T-helper 2 cell treated with Interferon-gamma antibody and Interleukin-4, amounts not matched to agents 5 μg/mL and 100 μg/mL, for 36 hours (primary cell): ENCODE measurements around the gene SYT9.

Experiments
- DNase-seq: peaks from one replicate; pipeline ENCODE4 v3.0.0; 2021; ENCODE audit warnings: low spot score
- H3K27ac Mint-ChIP-seq: one replicate; pipeline ENCODE4 v1.8.0; 2021; ENCODE audit warnings: mild to moderate bottlenecking, mixed read lengths
- H3K27me3 Mint-ChIP-seq: one replicate; pipeline ENCODE4 v1.8.0; 2021; ENCODE audit warnings: low read depth, mixed read lengths
- H3K36me3 Mint-ChIP-seq: one replicate; pipeline ENCODE4 v1.8.0; 2021; ENCODE audit warnings: low read depth, mixed read lengths
- H3K4me1 Mint-ChIP-seq: one replicate; pipeline ENCODE4 v1.8.0; 2021; ENCODE audit warnings: low read depth, mixed read lengths
- H3K4me3 Mint-ChIP-seq: one replicate; pipeline ENCODE4 v1.8.0; 2022; ENCODE audit warnings: mild to moderate bottlenecking, moderate library complexity, mixed read lengths
- H3K9me3 Mint-ChIP-seq: one replicate; pipeline ENCODE4 v1.8.0; 2021; ENCODE audit warnings: mixed read lengths

Gene SYT9

GRCh38 chr11:7436657-7437056 is 185.0 kb downstream of the SYT9 start:
- H3K4me1 Mint-ChIP-seq = peaks cover 13% of the 10 kb centered on the region
- H3K36me3 Mint-ChIP-seq = no peaks in the 10 kb centered on the region
- no peaks in the 10 kb centered on the region for H3K27me3 Mint-ChIP-seq
- H3K4me3 Mint-ChIP-seq = peak overlapping the region; percentile 58
- peak overlapping the region; percentile 81 for H3K27ac Mint-ChIP-seq
- no peaks in the 10 kb centered on the region for H3K9me3 Mint-ChIP-seq
- no peak for DNase-seq

GRCh38 chr11:7437696-7438095 is 186.0 kb downstream of the SYT9 start:
- Mint-ChIP-seq H3K36me3 (no peaks in the 10 kb centered on the region), H3K27me3 (no peaks in the 10 kb centered on the region), H3K27ac (no peak overlapping the region), H3K4me3 (no peak overlapping the region), H3K4me1 (peaks cover 13% of the 10 kb centered on the region), H3K9me3 (no peaks in the 10 kb centered on the region)
- DNase-seq = no peak

- no peak overlapping the region for H3K27ac Mint-ChIP-seq
- no peak for DNase-seq
- H3K9me3 Mint-ChIP-seq = no peaks in the 10 kb centered on the region
- peaks cover 13% of the 10 kb centered on the region for H3K4me1 Mint-ChIP-seq
- no peaks in the 10 kb centered on the region for H3K36me3 Mint-ChIP-seq
- no peak overlapping the region for H3K4me3 Mint-ChIP-seq
- H3K27me3 Mint-ChIP-seq = no peaks in the 10 kb centered on the region
Observed at GRCh38 chr11:7439746-7440320, 188.1 kb downstream of the SYT9 start.

- no peaks in the 10 kb centered on the region for H3K4me1 Mint-ChIP-seq
- H3K27ac Mint-ChIP-seq = no peak overlapping the region
- peak; percentile 44 for DNase-seq
- no peaks in the 10 kb centered on the region for H3K36me3 Mint-ChIP-seq
- no peak overlapping the region for H3K4me3 Mint-ChIP-seq
- no peaks in the 10 kb centered on the region for H3K27me3 Mint-ChIP-seq
- no peaks in the 10 kb centered on the region for H3K9me3 Mint-ChIP-seq
Observed at GRCh38 chr11:7442588-7443215, 191.0 kb downstream of the SYT9 start.

GRCh38 chr11:7444091-7444981 is 192.6 kb downstream of the SYT9 start:
- Mint-ChIP-seq H3K4me1 (no peaks in the 10 kb centered on the region), H3K27me3 (no peaks in the 10 kb centered on the region), H3K4me3 (no peak overlapping the region), H3K27ac (no peak overlapping the region), H3K9me3 (no peaks in the 10 kb centered on the region), H3K36me3 (no peaks in the 10 kb centered on the region)
- no peak for DNase-seq

GRCh38 chr11:7445564-7445963 is 193.9 kb downstream of the SYT9 start:
- Mint-ChIP-seq H3K27me3 (no peaks in the 10 kb centered on the region), H3K27ac (no peak overlapping the region), H3K9me3 (no peaks in the 10 kb centered on the region), H3K4me1 (no peaks in the 10 kb centered on the region), H3K36me3 (no peaks in the 10 kb centered on the region), H3K4me3 (no peak overlapping the region)
- DNase-seq = no peak

GRCh38 chr11:7448201-7448600 is 196.5 kb downstream of the SYT9 start:
- Mint-ChIP-seq H3K27me3 (no peaks in the 10 kb centered on the region), H3K4me1 (no peaks in the 10 kb centered on the region), H3K4me3 (no peak overlapping the region), H3K9me3 (no peaks in the 10 kb centered on the region), H3K27ac (no peak overlapping the region), H3K36me3 (no peaks in the 10 kb centered on the region)
- DNase-seq = no peak

GRCh38 chr11:7449211-7449840 is 197.6 kb downstream of the SYT9 start:
- Mint-ChIP-seq H3K9me3 (no peaks in the 10 kb centered on the region), H3K4me1 (no peaks in the 10 kb centered on the region), H3K4me3 (no peak overlapping the region), H3K27me3 (no peaks in the 10 kb centered on the region), H3K36me3 (no peaks in the 10 kb centered on the region), H3K27ac (no peak overlapping the region)
- DNase-seq = no peak

GRCh38 chr11:7449841-7450214 is 198.1 kb downstream of the SYT9 start:
- Mint-ChIP-seq H3K4me3 (no peak overlapping the region), H3K27me3 (no peaks in the 10 kb centered on the region), H3K27ac (no peak overlapping the region), H3K9me3 (no peaks in the 10 kb centered on the region), H3K36me3 (no peaks in the 10 kb centered on the region), H3K4me1 (no peaks in the 10 kb centered on the region)
- DNase-seq = no peak

- Mint-ChIP-seq H3K27me3 (no peaks in the 10 kb centered on the region), H3K9me3 (no peaks in the 10 kb centered on the region), H3K36me3 (no peaks in the 10 kb centered on the region), H3K27ac (no peak overlapping the region), H3K4me1 (no peaks in the 10 kb centered on the region), H3K4me3 (no peak overlapping the region)
- no peak for DNase-seq
Observed at GRCh38 chr11:7450836-7451235, 199.1 kb downstream of the SYT9 start.

GRCh38 chr11:7451520-7451919 is 199.8 kb downstream of the SYT9 start:
- Mint-ChIP-seq H3K9me3 (no peaks in the 10 kb centered on the region), H3K4me1 (no peaks in the 10 kb centered on the region), H3K4me3 (no peak overlapping the region), H3K27ac (no peak overlapping the region), H3K27me3 (no peaks in the 10 kb centered on the region), H3K36me3 (no peaks in the 10 kb centered on the region)
- no peak for DNase-seq

- H3K4me3 Mint-ChIP-seq = no peak overlapping the region
- DNase-seq = no peak
- H3K4me1 Mint-ChIP-seq = no peaks in the 10 kb centered on the region
- H3K27me3 Mint-ChIP-seq = no peaks in the 10 kb centered on the region
- H3K27ac Mint-ChIP-seq = no peak overlapping the region
- H3K36me3 Mint-ChIP-seq = no peaks in the 10 kb centered on the region
- H3K9me3 Mint-ChIP-seq = no peaks in the 10 kb centered on the region
Observed at GRCh38 chr11:7451952-7452494, 200.3 kb downstream of the SYT9 start.

GRCh38 chr11:7454854-7455253 is 203.2 kb downstream of the SYT9 start:
- H3K36me3 Mint-ChIP-seq = no peaks in the 10 kb centered on the region
- no peak overlapping the region for H3K4me3 Mint-ChIP-seq
- H3K27me3 Mint-ChIP-seq = no peaks in the 10 kb centered on the region
- no peak for DNase-seq
- no peaks in the 10 kb centered on the region for H3K4me1 Mint-ChIP-seq
- no peaks in the 10 kb centered on the region for H3K9me3 Mint-ChIP-seq
- no peak overlapping the region for H3K27ac Mint-ChIP-seq

- DNase-seq = no peak
- no peak overlapping the region for H3K27ac Mint-ChIP-seq
- H3K36me3 Mint-ChIP-seq = no peaks in the 10 kb centered on the region
- no peak overlapping the region for H3K4me3 Mint-ChIP-seq
- H3K4me1 Mint-ChIP-seq = no peaks in the 10 kb centered on the region
- no peaks in the 10 kb centered on the region for H3K9me3 Mint-ChIP-seq
- no peaks in the 10 kb centered on the region for H3K27me3 Mint-ChIP-seq
Observed at GRCh38 chr11:7457211-7457610, 205.5 kb downstream of the SYT9 start.
